ENCODE measurements around the gene ITGBL1.

Gene ITGBL1

DNA sequence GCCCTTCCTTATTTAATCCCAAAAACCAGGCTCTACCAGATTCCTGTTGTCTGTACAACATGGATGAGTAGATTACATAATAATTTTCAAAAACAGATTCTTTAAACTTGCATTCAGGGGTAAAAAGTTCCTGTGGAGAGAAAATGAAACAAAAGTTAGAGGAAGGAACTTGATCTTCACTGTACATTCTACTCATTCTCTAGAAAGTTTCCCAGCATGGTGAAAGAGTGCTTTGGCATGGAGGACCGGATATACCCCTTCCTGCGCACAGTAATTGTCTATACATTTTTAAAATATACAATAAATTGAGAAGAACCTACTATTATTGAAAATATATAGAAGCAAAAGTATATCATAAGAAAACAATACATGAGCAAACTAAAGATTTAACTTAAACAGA lies 274.2 kb downstream of the ITGBL1 start:
- no peak for DNase-seq (ENCODE audit: low read depth)
- TF ChIP-seq MAX (IDR thresholded peaks at IDR 0.05; ENCODE audit: low read depth, low read length) (no peak), MYC (IDR thresholded peaks at IDR 0.05; ENCODE audit: low read depth, low read length) (no peak), POLR2A (IDR thresholded peaks at IDR 0.05; ENCODE audit: extremely low read depth, insufficient read length) (no peak), CTCF (IDR thresholded peaks at IDR 0.05; ENCODE audit: low read depth, low read length) (no peak)
- no peak overlapping the region for H3K4me3 ChIP-seq (ENCODE audit: low read depth, low read length)

- no peak overlapping the region for H3K4me3 ChIP-seq (ENCODE audit: low read depth, low read length)
- no peak for TF ChIP-seq POLR2A (IDR thresholded peaks at IDR 0.05; ENCODE audit: extremely low read depth, insufficient read length)
- TF ChIP-seq CTCF (IDR thresholded peaks at IDR 0.05; ENCODE audit: low read depth, low read length) = no peak
- no peak for TF ChIP-seq MAX (IDR thresholded peaks at IDR 0.05; ENCODE audit: low read depth, low read length)
- no peak for TF ChIP-seq MYC (IDR thresholded peaks at IDR 0.05; ENCODE audit: low read depth, low read length)
- DNase-seq (ENCODE audit: low read depth) = no peak
These were observed 274.6 kb downstream of the ITGBL1 start for GRCh38 chr13:101727118-101727517.

DNA sequence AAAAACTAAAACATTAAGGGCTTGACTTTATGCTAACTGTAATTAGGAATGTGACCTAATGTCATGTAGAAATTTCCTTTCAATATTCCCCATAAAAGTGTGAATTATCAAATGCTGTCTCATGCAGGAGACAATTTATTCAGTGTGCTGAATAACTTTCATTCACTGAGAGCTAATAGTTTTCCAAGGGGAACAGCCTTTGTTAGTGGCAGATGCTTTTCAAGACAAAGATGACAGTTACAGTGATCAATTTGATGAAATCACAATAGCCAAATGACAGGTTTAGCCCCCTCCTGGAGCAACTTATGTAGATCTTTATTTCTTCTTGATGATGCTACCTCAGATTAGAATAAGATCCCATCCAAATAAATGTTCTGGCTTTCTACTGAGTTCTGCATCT lies 275.5 kb downstream of the ITGBL1 start:
- no peak overlapping the region for H3K4me3 ChIP-seq (ENCODE audit: low read depth, low read length)
- no peak for TF ChIP-seq MYC (IDR thresholded peaks at IDR 0.05; ENCODE audit: low read depth, low read length)
- TF ChIP-seq POLR2A (IDR thresholded peaks at IDR 0.05; ENCODE audit: extremely low read depth, insufficient read length) = no peak
- no peak for TF ChIP-seq MAX (IDR thresholded peaks at IDR 0.05; ENCODE audit: low read depth, low read length)
- TF ChIP-seq CTCF (IDR thresholded peaks at IDR 0.05; ENCODE audit: low read depth, low read length) = no peak
- DNase-seq (ENCODE audit: low read depth) = no peak

DNA sequence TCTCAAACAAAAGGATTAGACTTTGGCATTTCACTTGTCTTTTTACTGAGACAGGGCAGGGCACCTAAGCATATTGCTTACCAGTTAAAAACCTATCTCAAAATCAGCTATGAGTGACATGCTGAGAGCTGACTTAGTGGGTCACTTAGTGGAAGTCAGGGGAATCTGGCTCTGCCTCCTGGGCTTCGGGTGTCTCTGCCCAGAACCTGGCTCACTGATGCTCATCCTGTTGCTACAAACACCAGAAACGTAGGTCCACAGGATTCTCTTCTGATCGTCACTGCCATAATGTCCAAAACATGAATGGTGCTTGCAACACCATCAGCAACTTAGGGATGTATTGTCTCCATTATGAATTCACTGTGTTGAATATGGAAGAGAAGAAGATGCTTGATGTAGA lies 276.1 kb downstream of the ITGBL1 start:
- TF ChIP-seq CTCF (IDR thresholded peaks at IDR 0.05; ENCODE audit: low read depth, low read length) (no peak), MAX (IDR thresholded peaks at IDR 0.05; ENCODE audit: low read depth, low read length) (no peak), POLR2A (IDR thresholded peaks at IDR 0.05; ENCODE audit: extremely low read depth, insufficient read length) (no peak), MYC (IDR thresholded peaks at IDR 0.05; ENCODE audit: low read depth, low read length) (no peak)
- no peak for DNase-seq (ENCODE audit: low read depth)
- H3K4me3 ChIP-seq (ENCODE audit: low read depth, low read length) = no peak overlapping the region

DNA sequence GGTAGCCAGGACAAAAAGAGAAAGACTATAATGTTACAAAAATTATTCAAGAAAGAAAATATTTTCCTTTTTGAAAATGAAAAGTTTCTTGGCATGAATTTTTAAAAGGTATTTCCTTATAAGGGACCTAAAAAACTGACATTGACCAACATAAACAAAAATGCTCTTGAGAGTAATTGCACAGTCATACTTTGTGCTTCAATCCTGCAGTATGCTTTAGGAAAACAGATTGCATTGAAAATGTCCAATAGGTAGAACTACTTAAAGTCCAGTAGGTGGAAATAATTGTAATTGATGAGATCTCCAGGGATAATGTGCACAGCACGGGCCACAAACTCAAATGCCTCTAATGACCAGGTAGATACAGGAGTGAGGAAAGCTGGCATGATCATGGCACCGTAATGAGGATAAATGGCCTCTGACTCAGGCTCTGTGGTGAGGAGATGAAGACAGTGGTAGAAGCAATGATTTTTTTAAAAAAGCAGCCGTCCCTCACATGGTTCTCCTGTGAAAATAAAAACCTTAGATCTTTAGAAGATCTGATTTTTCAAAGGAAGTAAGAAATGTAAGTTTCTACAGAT lies 278.0 kb downstream of the ITGBL1 start:
- TF ChIP-seq CTCF (IDR thresholded peaks at IDR 0.05; ENCODE audit: low read depth, low read length) (no peak), MAX (IDR thresholded peaks at IDR 0.05; ENCODE audit: low read depth, low read length) (no peak), POLR2A (IDR thresholded peaks at IDR 0.05; ENCODE audit: extremely low read depth, insufficient read length) (no peak), MYC (IDR thresholded peaks at IDR 0.05; ENCODE audit: low read depth, low read length) (no peak)
- H3K4me3 ChIP-seq (ENCODE audit: low read depth, low read length) = no peak overlapping the region
- no peak for DNase-seq (ENCODE audit: low read depth)
